Breast epithelium (tissue), 3 donors: ENCODE results near the gene TRPT1.

Experiments used
- CTCF ChIP-seq, 3 donors: fragments of 450-650 bp; IDR thresholded peaks; one replicate each; pipeline ENCODE4 v1.5.1; 2016 to 2017; ENCODE audit warnings: antibody characterized with exemption in 3 of 3, mild to moderate bottlenecking in 3 of 3, moderate library complexity in 3 of 3
- POLR2A ChIP-seq: fragments of 450-650 bp; IDR thresholded peaks from one replicate; pipeline ENCODE4 v1.6.1; 2016; ENCODE audit warnings: antibody characterized with exemption, mild to moderate bottlenecking, moderate library complexity
- POLR2AphosphoS5 ChIP-seq, 3 donors: sonication (generic); formaldehyde crosslinking; IDR thresholded peaks; one replicate each; pipeline ENCODE4 v1.6.1; 2017; ENCODE audit warnings: antibody characterized with exemption in 3 of 3

GRCh38 chr11:64208796-64209562 lies 17.0 kb downstream of the TRPT1 start:
- TF ChIP-seq CTCF (IDR thresholded peaks at IDR 0.05), result no peak
- TF ChIP-seq POLR2A, result no peak
- TF ChIP-seq POLR2AphosphoS5 (IDR thresholded peaks at IDR 0.05), result no peak
